NCI-H748 (cell line): ENCODE data around the gene LMNB1.
"Not testable (repeated sequence)": the region's sequence is repeated elsewhere in the genome, so short reads cannot be mapped to it uniquely, and the experiment has no call there.

Experiments
- DNase-seq: peaks from one replicate; lab custom pipeline; 2025; ENCODE audit not compliant: unreplicated experiment; lab: John Stamatoyannopoulos, UW

LMNB1 gene

DNA sequence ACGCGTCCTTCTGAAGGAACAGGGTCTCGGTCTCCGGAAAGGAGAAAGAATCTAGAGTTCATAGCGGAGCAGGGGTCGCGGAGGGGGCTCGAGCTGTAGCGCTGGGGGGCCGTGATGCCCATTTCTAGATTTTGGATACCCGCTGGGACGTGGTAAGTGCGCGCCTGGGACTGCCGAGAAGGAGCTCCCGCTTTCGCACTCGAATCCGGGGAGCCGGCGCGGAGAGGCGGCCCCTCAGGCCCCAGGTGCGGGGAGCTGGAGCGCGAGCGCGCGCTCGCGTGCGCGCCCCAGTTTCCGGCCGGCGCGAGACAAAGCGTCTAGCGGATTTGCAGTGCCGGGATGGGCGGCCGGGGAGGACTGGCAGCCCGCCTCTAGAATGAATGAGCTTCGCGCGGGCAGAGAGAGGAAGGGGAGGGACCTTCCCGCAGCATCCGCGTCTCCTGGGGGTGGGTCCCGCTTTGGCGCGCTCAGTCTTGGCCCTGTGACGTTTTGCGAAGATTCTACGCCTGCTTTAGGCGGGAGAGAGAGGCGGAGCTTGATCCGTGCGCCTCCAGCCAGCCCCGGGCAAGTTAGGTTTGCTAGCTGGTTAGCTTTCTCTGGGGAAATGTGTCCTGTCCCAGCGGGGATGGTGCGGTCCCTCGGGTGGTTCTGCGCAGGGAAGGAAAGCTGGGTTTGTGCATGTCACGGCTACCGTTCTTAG is 1.2 kb downstream of the LMNB1 start:
- DNase-seq, result peak; percentile 98

DNA sequence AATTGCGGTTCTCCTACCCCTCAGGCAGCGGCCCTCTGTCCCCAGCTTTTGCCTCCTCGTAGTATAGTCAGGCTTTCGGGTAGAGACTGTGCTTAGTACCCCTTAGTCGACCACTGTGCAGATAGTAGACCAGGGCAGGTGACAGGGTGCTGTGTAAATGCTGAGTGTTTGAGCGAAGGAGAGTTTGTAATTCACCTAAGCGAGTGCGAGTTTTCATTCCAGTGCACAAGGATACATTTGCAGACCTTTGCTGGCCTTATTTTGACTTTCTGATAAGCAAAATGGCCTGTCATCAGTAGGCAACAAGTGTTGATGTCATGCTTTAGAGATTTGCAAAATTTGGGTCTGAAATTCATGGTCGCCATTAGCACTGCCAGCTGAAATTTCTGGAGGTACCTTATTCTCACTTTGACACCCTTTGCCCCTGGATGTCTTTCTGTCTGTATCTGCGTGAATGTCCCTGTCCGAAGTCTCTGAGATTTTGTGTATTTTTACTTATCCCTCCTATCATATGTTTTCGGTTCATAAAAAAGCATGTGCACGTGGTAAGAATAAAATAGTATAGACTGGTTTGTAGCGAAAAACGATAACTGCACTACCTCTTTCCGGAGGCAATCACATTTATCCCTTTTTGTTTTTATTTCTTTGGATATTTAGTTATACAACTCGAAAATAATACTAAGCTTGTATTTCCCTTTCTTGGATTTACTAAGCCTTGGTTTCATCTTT is 1.9 kb downstream of the LMNB1 start:
- no peak for DNase-seq

DNA sequence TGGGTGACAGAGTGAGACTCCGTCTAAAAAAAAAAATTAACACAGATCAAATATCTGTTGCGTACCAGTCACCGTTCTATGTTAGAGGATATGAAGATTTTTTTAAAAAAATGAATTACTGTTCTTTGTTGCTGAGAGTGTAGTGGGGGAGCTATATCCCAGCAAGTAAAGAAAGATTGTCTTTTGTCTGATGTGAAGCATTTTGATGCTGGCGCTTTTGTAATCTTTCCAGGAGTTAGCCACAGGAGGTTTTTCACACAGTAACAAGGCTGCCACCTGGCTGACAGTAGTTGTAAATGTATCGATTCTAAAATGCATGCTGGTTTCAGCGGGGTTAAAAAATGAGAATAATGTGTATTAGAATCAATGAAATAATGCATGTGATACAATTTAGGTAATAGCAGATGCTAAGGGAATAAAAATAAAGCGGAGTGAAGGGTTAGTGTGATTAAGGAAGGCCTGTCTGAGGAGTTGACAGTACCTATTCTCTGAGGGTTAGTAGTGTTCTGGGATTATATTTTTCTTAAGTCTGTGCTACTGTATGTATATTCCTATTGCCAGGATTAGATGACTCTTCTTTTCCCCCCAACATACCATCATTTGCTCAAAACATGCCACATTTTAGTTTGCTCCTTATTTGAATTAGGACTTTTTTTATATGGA is 3.4 kb downstream of the LMNB1 start:
- DNase-seq, result peak; percentile 69

DNA sequence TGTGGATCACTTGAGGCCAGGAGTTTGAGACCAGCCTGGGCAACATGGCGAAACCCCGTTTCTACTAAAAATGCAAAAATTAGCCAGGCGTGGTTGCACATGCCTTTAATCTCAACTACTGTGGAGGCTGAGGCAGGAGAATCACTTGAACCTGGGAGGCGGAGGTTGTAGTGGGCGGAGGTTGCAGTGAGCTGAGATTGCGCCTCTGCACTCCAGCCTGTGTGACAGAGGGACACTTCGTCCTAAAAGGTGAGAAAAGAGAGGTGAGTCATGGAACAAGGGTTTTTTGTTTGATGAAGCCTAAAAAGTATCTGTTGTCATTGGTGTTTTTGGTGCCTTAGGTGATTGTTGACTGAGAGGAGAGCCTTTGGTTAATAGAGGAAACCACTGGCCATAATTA is 11.5 kb downstream of the LMNB1 start:
- DNase-seq, result not testable (repeated sequence)

DNA sequence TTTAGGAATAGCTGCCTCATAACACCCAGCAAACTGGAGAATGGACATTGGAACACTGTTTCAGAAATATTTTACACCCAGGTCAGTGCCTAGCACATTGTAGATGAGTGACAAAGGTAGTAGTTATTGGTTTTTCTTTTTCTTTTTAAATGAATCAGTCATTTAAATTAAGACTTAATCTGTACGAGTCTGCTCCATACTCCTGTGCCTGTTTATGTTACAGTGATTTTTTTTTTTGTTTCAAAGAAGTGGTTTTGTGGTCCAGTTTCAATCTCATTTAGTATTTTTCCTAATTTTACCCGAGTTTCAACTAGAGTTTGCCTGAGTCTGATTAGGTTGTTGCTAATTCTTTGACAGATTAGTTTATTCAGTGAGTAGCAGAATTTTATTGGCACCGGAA is 16.2 kb downstream of the LMNB1 start:
- no peak for DNase-seq

DNA sequence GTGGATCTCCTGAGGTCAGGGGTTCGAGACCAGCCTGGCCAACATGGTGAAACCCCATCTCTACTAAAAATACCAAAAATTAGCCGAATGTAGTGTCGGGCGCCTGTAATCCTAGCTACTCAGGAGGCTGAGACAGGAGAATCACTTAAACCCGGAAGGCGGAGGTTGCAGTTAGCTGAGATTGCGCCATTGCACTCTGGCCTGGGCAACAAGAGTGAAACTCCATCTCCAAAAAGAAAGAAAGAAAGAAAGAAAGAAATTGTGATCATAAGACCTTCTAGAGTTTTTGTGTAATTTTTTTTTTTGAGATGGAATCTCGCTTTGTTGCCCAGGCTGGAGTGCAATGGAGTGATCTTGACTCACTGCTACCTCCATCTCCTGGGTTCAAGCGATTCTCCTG is 16.7 kb downstream of the LMNB1 start:
- not testable (repeated sequence) for DNase-seq

DNA sequence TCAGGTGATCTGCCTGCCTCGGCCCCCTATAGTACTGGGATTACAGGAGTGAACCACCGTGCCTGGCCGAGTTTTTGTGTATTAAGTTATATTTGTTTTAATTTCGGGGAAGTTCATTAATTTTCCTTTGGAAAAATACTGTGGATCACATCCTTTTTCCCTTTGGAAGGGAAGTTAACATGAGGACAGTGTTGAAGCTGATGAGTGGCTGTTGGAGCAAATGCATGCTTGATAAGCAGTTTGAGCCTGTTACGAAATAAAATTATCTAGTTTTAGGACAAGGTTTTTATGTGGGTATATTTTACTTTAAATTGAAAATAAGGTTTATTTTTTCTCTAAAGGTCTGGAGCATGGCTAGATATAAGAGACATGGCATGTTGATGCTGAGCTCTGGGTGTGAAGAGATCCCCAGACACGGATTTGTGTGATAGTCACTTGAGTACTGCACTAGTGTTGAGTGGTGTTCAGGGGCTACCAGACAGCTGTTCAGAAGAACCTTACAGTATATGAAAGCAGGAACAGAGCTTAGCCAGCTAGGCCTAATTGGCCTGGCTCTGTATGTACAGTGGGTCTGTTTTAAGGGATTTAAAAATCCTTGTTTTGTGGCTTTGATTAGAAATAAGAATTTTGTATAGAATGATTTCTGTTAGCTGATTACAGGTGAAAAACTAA is 17.4 kb downstream of the LMNB1 start:
- no peak for DNase-seq

DNA sequence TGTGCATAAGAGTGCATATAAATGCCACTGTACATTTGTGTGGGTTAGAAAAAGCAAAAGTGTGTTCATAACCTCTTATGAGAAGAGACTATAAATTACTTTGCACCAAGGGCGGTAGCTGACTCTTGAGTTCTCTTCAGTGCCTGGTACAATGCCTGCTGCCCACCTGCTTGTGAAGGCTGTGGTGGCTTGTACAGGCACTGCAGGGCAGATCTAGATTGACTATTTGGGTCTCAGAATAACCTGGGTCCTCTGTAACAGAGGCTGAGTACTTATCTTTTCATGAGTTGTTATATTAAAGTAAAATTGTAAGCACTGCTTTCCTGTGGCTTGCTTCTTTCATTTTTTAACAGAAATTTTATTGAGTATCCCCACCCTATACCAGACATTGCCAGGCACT is 22.8 kb downstream of the LMNB1 start:
- DNase-seq, result no peak

DNA sequence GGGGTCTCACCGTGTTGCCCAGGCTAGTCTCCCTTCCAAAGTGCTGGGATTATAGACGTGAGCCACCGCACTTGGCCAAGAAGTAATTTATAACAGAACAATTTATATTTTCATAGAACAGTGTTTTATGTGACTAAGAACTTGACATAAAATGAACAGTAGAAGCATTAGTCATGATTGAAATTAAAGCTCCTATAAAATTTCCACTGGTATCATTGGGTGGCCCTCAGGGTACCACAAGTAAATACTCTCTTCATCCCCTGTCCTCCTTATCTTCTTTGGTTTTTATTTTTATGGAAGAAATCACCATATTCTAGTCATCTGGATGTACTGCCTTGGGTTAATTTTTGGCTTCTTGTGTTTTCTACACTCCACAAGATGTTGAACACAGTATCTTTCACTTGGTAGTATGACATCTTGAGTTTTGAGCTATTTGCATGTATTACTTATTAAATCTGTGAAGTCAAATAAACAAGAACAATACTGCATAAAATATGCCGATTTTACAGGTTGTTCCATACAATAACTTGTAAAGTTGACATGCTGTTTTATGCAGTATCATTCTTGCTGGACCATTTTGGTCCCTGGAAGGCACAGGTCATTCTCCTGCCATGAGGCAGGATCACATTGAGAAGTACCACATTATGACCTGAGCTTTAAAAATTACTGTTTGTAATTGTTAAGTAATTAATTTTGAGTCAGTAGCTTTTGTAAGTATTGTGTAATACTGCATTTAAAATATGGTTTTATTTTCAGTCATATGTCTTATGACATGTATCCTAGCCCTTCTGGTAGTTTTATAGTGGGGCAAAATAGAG is 24.4 kb downstream of the LMNB1 start:
- no peak for DNase-seq

DNA sequence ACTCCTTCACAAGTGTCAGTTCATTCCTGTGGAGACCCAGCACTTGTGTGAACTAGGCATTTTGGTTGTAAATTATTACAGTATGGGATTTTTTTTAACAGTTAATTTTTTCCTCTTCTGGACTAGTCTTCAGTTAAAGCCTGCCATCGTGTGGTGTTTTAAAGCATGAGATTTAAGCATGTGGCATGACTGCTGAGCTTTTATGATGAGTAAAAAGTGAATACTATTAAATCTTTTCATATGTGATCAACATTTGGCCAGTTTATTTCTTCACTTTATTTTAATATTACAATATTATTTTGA is 25.0 kb downstream of the LMNB1 start:
- DNase-seq, result no peak

DNA sequence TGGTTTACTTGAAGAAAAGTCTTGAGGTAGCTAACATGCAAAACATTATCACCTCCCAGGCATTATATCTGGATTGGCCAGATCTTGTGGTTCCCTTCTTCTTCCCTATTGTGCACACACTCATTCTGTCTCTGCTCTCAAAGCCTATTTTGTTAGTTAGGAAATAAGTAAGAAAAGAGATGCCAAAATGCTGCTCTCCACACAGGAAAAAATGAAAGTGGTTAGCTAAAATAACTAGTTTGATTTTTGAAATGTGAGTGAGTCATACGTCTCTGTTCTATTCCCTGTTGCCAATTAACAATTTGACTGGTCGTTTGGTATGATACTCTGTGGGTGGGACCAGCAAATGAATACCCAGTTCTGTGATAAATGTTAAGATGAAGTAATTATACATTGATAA is 28.1 kb downstream of the LMNB1 start:
- DNase-seq, result no peak

DNA sequence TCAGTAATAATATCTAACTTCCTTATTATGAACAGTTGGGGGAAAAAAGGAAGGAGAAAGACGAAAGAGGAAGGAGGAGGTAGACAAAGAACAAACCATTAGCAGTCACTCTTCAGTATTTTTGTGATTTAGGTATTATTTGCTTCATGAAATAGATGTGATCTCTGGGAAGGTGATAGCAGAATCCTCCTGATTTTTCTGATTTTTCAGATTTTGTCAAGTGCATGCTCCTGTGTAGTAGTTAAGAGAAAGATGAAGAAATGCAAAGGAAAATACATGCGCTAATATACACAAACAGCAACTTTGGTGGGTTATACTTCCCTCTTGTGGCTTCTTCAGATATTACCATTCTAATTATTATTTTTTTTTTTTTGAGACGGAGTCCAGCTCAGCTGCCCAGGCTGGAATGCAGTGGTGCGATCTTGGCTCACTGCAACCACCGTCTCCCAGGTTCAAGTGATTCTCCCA is 31.6 kb downstream of the LMNB1 start:
- DNase-seq, result no peak

DNA sequence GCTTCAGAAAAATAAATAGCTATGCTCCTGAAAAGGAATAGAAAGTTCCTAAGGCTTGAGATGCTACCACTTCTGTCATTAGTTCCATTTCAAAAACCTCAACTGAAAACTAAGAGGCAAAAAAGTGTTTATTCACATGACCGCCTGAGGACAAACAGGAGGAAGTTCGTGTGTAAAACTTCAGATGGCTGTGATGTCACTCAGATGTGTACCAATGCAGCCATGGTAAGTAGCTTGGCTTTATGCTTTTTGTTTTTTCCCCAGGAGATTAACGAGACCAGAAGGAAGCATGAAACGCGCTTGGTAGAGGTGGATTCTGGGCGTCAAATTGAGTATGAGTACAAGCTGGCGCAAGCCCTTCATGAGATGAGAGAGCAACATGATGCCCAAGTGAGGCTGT is 33.0 kb downstream of the LMNB1 start:
- no peak for DNase-seq

DNA sequence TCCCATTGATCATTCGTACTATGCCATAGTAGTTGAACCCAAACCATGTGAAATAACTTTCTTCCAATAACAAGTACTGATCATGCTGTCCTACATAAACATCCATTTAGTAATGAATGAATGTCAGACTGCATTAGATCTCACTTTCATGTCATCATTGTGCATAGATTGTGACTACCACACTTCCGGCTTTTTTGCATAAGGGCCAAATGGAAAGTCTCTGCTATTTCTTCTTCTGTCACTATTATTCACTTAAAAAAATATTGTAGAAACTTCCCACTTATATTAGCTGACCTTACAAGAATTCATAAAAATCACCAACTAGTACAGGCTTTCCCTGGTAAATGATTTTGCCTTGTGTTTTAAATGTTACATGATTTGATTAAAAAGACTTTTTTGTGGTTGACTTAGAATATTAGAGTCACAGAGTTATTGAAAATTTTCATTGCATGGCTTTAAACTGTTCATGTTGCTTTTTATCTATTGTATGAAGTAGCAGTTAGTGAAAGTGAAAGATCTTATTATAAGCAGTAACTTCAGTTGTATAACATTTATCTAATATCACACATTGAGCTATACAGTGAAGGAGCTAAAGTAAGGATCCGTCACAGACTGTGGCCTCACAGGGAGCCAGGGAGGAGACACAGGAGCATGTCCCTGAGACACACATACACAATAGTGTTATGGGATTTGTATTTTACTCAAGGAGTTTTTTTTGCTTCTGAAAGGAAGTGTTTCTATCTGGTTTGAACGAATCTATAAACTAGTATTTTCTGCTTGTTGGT is 33.9 kb downstream of the LMNB1 start:
- DNase-seq, result no peak

DNA sequence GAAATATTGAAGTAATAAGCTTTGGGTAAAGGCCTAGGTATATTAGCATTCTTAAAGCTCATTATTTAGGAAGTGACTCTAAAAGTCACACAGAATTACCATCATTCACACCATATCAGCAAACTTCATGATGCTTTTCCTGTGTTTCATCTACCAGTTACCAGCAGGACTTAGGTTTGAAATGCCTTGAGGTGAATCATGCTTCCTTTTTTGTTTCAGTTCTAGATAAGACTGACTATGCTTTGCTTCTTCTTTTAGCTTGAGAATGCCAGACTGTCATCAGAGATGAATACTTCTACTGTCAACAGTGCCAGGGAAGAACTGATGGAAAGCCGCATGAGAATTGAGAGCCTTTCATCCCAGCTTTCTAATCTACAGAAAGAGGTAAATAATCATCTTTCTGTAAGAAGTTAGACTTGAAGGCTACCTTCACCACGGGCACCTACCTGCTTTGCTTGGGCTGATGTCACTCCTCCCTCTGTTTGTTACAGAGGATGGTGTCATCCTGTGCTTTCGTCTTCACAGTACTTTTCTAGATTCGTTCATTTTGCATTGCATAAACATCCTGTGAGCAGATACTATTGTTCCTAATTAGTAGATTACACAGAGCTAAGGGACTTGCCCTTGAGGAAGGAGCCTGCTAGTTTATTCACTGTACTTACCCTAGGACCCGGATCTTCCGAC is 34.7 kb downstream of the LMNB1 start:
- DNase-seq, result no peak

DNA sequence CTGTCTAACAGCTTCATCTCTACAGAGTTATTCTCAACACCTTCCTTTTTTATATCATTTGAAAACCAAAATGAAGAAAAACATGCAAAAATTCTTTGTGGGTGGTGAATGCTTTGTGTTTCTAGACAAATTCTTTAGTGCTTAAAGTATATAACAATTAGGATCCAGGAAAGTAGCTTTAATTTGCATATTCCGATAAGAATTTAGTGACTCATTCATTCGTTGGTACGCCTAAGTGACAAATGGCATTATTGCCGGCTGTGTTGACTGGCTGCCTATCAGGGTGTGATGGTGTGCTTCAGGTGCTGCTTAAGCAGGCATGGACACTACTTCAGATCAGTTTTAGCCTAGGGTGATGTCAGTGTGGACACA is 35.2 kb downstream of the LMNB1 start:
- DNase-seq, result no peak

DNA sequence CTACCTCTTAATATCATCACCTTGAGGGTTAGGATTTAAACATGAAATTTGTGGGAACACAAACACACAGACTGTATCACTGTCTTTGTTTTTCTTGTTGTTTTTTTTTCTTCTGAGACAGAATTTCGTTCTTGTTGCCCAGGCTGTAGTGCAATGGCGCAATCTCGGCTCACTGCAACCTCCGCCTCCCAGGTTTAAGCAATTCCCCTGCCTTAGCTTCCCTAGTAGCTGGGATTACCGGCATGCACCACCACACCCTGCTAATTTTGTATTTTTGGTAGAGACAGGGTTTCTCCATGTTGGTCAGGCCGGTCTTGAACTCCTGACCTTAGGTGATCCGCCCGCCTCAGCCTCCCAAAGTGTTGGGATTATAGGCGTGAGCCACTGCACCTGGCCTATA is 36.9 kb downstream of the LMNB1 start:
- not testable (repeated sequence) for DNase-seq

DNA sequence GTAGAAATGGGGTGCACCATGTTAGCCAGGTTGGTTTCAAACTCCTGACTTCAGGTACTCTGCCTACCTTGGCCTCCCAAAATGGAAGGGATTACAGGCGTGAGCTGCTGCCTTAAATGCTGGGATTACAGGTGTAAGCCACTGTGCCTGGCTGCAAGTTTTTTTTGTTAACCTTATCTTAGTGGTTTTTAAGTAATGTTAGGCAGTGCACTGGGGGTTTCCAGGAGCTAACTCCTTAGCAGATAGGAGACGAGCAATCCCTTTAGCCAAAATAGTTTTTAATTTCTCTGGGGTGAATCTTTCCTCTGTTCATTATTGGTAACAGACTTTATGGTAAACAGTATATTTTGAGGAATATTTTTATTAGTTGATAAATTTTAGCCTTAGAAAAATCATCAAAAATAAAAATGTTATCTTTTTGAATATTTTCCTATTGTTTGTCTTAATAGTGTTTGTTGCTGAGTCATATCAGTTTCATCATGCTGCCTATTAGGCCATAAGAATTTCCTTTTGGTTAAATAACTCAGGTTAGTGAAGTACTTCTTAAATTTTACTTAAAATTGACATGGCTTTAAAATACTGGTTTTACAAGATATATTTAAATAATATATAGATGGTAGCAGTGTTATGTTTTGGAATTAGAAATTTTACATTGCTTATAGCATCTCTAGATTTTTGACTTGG is 37.9 kb downstream of the LMNB1 start:
- DNase-seq, result no peak

DNA sequence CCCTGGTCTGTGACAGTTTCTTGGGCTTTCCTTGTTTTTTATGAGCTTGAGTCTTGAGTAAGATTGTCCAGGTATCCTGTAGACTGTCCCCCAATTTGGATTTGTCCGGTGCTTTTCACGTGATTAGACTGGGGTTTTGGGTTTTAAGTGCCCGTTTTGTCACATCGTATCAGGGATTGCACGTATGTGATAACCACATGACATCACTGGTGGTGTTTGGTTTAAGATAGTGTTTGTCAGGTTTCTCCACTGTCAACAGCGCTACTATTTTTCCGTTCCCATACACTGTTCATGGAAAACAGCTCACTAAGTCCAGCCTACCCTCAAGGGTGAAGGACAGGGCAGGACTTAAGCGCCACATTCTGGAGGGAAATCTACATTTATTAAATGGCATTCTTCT is 39.7 kb downstream of the LMNB1 start:
- no peak for DNase-seq
